Activated gamma-delta T cell treated with Interleukin-2 at 50 U/mL for 16 hours (primary cell): Measurements from ENCODE around the gene ELL.
"Not testable (repeated sequence)": the region's sequence is repeated elsewhere in the genome, so short reads cannot be mapped to it uniquely, and the experiment has no call there.

Experiments
- DNase-seq: peaks from one replicate; pipeline ENCODE4 v3.0.0-alpha.2; 2020

Gene ELL

GRCh38 chr19:18521692-18522123 is at the start of gene ELL:
ELL (minus strand) TSS chr19:18522070; CDS start chr19:18522055, 15 bp downstream.
- no peak for DNase-seq

- no peak for DNase-seq
These were observed 46.5 kb upstream of the ELL start for GRCh38 chr19:18568367-18568766.

GRCh38 chr19:18566953-18567352 is 45.1 kb upstream of the ELL start:
- no peak for DNase-seq

- DNase-seq: no peak
These were observed 40.2 kb upstream of the ELL start for GRCh38 chr19:18562086-18562485.

- no peak for DNase-seq
These were observed 37.8 kb upstream of the ELL start for GRCh38 chr19:18559685-18560084.

- DNase-seq: no peak
These were observed 36.7 kb upstream of the ELL start for GRCh38 chr19:18558604-18559003.

- DNase-seq: no peak
These were observed 36.3 kb upstream of the ELL start for GRCh38 chr19:18558202-18558555.

- DNase-seq: peak; percentile 98
These were observed 35.7 kb upstream of the ELL start, which contains the start of gene KXD1 for GRCh38 chr19:18557411-18558201. KXD1 (plus strand) TSS chr19:18557870; CDS start chr19:18562057, 4,187 bp downstream.

GRCh38 chr19:18551631-18552030 is 29.8 kb upstream of the ELL start:
- no peak for DNase-seq

- peak; percentile 59 for DNase-seq
These were observed 22.1 kb upstream of the ELL start for GRCh38 chr19:18543814-18544475.

GRCh38 chr19:18542941-18543813 is 21.3 kb upstream of the ELL start, which contains the start of gene FKBP8:
FKBP8 (minus strand) TSS chr19:18543573; CDS start chr19:18541970, 1,603 bp downstream.
- peak; percentile 93 for DNase-seq

GRCh38 chr19:18541992-18542940 is 20.4 kb upstream of the ELL start:
- no peak for DNase-seq

- DNase-seq: no peak
These were observed 19.6 kb upstream of the ELL start for GRCh38 chr19:18541258-18541991.

- not testable (repeated sequence) for DNase-seq
These were observed 18.3 kb upstream of the ELL start for GRCh38 chr19:18540200-18540599.

GRCh38 chr19:18539372-18539771 is 17.5 kb upstream of the ELL start:
- no peak for DNase-seq

GRCh38 chr19:18538115-18538514 is 16.2 kb upstream of the ELL start:
- DNase-seq: no peak

- DNase-seq: no peak
These were observed 15.6 kb upstream of the ELL start for GRCh38 chr19:18537431-18537830.

GRCh38 chr19:18536475-18536874 is 14.6 kb upstream of the ELL start:
- no peak for DNase-seq

GRCh38 chr19:18533058-18533457 is 11.2 kb upstream of the ELL start:
- no peak for DNase-seq

- no peak for DNase-seq
These were observed 10.5 kb upstream of the ELL start for GRCh38 chr19:18532168-18532890.

- no peak for DNase-seq
These were observed 9.6 kb upstream of the ELL start for GRCh38 chr19:18531485-18531884.
